GDM1 (cell line): ENCODE measurements around the gene FPR1.
A peak's percentile ranks its signal among the peaks of the same experiment; 100 is the strongest.
"Not testable (repeated sequence)": the region's sequence is repeated elsewhere in the genome, so short reads cannot be mapped to it uniquely, and the experiment has no call there.

Source experiments
- DNase-seq: peaks from one replicate; lab custom pipeline; 2025; lab: John Stamatoyannopoulos, UW

Gene FPR1

DNA sequence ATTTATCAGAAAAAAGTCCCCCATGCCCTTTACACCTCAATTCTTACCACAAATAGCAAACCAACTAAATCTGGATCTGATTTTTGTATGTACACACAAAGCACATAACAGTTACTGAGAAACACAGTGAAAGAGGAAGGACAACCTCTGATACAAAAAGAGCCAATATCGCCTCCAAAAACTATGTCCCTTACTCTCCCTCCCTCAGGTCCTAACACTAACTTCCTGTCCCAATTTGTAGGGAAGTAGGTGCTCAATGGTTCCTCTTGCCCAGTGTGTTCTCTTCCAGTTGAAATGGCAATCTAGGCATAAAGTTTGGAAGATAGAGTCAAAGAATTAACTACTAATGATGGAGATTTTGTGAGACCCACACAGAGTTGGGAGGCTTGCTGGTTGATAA lies 27.5 kb upstream of the FPR1 start:
- no peak for DNase-seq

DNA sequence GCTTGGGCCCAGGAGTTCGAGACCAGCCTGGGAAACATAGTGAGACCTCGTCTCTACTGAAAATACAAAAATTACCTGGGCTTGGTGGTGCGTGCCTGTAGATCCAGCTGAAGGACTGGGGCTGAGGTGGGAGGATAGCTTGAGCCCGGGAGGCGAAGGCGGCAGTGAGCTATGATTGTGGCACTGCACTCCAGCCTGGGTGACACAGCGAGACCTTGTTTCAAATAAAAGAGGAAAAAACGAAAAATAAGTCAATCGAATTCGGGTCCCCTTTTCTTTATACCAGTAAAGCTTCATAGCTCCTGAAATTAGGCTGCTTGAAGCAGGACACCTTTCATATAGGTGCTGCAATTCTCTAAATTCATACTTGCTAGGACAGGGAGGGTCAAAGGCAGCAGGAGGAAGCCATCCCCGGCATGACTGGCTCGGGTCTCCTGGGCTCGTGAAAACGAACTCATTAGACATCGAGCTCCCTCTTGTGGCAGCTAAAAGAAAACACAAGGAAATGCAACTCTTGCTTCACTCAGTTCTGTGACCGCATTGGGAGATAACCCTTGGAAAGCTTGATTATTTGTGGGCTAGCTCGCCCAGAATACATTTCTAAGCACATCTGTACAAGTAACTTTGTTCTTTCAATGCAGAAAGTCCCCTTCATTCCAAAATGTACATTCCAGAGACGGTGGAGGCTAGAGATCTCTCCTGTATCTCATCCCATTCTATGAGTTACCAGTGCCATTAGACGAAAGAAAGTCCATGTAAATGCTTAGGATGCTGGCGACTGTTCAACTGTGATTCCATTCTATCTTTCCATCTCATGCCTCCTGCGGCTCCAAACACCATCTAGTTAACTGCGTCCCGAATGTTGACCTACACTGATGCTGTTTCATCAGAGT lies 26.1 kb upstream of the FPR1 start:
- peak; percentile 66 for DNase-seq

DNA sequence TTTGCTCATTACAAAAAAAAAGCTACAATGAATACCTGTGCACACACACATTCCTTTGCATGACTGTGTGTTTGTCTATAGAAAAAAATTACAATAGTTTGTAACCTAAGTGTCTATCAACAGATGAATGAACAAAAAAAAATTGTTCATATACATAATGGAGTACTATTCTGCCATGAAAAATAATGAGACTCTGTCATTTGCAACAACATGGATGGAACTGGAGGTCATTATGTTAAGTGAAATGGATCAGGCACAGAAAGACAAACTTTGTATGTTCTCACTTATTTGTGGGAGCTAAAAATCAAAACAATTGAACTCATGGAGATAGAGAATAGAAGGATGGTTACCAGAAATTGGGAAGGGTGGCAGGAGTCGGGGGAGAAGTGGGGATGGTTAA lies 24.9 kb upstream of the FPR1 start:
- DNase-seq: not testable (repeated sequence)

DNA sequence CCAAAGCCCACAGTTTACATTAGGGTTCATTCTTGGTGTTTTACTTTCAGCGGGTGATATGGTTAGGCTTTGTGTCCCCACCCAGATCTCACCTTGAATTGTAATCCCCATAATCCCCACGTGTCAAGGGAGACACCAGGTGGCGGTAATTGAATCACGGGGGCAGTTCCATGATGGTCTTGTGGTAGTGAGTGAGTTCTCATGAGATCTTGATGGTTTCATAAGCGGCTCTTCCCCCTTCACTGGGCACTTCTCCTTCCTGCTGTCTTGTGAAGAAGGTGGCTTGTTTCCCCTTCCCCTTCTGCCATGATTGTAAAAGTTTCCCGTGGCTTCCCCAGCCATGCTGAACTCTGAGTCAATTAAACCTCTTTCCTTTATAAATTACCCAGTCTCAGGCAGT lies 21.3 kb upstream of the FPR1 start:
- DNase-seq: no peak

DNA sequence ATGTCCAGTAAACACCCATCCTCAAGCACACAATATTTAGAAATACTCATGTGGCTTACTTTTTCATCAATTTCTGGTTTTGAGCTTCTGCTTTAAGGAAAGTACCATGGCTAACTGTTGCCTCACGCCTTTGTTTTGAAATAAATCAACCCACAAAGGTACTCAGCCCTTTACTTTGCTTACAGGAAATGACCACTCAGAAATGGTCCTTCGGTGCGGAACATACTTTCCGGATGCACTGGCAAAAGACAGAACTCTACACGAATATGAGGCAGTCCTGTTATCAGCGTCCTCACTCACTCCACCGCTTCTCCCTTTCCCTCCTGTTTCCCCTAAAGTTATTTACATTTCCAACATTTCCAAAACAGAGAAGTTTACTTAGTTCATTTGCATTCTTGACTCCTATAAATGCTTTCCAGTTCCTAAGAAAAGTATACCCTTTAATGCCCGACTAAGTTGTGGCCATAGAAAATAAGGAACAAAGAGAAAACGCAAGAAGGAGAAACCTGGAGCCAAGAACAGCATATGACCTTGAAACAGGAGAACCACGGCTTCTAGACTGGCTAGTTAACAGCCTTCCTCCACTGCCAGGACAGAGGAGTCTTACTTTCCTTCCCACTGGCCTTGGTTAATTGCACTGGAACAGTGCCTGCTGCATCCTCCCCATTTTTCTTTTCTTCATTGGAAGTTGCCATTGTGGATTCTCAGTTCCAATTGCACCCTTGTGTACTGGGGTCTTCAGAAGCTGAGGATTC lies 19.9 kb upstream of the FPR1 start:
- DNase-seq: no peak

DNA sequence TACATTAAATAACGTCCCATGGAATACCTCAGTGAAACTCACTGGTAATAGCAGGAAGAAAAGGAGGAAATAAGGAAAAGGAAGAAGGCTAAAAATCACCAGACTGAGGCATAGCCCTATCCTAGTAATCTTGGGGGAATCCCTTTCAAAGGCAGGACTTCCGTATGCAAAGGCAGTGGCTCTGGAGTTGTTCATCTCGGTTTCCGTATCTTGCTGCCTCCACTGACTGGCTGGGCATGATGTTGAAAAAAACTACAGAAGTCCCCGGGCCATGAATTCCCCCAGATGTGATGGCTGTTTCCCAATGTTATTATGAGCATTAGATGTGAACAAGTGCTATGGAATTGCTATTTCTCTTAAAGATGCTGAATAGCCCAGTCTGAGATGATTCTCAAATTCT lies 14.8 kb upstream of the FPR1 start:
- DNase-seq: no peak

DNA sequence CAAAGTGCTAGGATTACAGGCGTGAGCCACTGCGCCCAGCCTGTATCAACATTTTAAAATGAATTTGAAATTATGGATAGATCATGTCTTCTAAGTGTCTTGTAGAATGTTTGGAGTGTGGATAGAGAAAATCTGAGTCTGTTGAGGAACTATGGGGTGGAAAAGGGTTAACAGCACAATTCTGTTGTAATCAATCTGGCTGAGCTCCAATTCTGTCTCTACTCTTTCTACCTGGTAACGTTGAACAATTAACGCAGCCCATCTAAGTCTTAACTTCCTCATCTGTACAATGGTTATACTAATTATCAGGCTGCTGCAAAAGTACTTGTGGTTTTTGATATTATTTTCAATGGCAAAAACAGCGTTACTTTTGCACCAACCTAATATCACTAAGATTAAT lies 13.4 kb upstream of the FPR1 start:
- no peak for DNase-seq

DNA sequence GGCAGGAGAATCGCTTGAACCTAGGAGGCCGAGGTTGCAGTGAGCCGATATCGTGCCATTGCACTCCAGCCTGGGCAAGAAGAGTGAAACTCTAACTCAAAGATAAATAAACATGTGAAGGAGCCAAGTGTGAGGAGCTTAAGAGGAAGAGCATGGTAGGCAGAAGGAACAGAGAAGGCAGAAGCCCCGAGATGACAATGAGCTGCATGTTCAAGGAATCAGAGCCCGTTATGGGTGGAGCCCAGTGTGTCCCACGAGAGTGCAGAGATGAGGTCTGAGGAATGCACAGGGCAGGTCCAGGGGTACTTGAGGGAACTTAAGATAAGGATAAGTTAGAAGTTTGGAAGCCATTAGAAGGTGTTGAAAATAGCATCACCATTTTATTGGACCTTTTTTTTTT lies 10.0 kb upstream of the FPR1 start:
- DNase-seq: no peak

DNA sequence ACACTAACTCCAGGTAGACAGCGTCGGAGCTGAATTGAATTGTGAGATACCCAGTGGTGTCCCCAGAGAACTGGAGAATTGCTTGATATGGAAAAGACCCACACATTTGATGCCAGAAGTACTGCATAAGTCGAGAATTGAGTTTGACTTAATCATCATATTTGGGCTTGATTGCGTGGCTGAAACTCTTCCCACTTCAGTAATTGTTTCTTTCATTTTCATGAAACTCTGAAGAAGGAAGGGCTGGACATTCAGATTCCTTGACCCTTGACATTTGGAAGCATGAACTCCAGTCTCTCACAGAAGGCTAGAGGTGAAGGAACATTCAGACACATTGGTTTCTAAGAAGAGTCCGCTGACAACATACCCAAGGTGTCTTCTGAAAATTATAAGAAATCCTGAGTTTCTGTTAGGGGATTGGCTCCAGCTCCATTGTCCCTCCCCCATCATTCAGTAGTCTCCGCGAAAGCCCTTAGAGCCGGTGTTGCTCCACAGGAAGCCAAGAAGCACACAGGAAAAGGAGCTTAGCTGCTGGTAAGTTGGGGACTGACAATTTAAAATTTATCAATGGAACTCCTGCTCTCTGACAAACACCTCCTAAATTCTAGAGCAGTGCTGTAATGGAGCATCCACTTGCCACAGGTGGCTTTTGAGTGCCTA lies 9.1 kb upstream of the FPR1 start, which contains the start of gene FPR2:
Gene FPR2, plus strand, starts transcription at position 484 of the 660 bp plus-strand sequence. CDS start 7,479 bp downstream, outside the sequence.
- no peak for DNase-seq

DNA sequence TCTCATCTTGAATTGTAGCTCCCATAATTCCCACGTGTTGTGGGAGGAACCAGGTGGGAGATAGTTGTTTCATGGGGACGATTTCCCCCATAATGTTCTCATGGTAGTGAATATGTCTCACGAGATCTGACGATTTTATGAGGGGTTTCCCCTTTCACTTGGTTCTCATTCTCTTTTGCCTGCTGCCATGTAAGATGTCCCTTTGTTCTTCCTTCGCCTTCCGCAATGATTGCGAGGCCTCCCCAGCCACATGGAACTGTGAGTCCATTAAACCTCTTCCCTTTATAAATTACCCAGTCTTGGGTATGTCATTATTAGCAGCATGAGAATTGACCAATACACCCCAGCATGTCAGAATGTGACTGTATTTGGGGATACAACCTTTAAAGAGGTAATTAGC lies 3.9 kb upstream of the FPR1 start:
- no peak for DNase-seq

DNA sequence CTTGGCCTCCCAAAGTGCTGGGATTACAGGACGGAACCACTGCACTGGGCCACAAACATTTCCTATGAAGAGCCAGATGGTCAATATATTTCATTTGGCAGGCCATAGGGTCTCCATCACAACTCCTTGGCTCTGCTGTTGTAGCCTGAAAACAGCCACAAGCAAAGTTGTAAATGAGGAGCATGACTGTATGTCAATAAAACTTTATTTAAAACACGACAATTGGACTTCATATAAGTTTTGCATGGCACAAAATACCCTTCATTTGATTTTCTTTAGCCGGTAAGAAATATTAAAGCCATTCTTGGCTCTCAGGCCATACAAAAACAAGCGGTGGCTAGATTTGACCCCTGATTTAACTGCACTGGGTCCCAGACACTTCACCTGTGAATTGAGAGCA lies 3.1 kb upstream of the FPR1 start:
- DNase-seq: no peak

DNA sequence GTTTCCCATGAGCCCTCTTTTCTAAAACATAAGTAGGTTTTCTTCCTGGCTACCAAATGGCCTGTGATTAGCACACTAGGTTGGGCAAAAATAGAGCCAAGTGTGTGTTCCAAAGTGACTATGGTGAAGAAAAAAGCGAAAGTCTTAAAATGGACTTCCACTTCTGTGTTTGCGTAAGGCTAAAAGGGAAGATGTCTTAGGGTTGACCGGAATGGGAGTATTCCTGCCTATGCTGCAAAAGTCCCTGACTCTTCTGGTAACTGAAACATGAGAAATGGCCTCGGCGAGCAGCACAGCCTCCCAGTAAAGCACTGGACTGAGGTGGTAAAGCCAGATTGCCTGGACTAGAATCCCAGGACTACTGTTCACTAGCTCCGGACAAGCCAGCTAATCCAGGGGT lies 2.4 kb upstream of the FPR1 start:
- no peak for DNase-seq

DNA sequence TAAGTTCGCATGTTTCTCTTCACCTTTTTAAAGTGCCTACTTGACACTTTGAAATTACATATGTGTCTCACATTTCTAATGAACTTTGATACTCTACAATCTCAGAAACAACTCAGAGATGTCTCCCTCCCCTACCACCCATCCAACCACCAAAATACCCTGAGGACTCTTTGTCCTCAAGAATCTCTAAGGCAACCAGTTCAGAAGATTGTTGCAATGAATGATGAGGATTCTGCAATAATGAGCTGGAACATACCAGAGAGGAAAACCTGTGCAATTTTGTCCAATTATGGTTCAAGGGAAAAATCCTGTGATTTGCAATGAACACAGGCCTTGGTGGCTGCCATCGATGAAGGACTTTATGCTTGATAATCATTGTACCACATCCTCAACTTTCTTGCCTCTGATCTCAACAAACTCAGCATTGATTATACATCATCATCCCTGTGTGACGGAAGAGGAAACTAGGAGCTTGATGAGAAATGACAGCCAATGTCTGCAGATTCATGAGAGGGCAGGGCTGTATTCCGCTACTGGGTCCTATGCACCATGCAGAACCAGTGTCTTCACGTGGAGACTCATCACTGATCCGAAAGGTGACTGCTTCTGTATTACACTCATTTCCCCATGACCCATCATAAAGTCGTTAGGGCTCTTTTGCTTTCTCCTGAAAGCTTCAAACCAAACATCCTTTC lies 1.1 kb downstream of the FPR1 start:
- DNase-seq: no peak

DNA sequence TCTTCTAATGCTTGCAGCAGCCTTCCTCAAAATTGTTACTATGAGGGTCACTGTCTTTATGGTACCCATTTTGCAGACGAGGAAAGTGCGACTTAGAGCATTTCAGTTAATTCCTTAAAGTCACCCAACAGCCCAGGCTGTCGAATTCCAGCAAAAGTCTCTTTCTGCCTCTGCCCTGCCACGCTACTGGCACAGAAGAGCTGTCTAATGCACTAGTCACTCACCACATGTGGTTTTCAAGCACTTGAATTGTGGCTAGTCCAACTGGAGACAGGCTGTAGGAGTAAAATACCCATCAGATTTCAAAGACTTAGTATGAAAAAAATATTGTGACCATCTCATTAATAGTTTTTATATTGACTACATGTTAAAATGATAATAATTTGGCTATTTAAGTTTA lies 1.7 kb downstream of the FPR1 start:
- no peak for DNase-seq

DNA sequence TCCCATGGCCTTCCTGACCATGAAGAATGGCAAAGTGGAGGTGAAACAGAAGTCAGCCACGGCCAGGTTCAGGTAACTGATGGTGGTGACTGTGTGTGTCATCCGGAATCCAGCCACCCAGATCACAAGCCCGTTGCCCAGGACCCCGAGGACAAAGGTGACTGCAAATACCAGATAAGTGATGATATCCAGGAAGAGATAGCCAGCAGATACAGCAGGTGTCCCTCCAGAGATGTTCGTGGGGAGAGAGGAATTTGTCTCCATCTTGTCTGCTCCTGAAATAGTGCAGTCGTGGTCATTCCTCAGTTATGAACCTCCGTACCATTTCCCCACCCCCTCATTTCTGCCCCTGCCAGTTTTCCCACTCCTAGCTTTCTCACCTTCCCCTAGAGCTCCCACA lies 4.9 kb downstream of the FPR1 start:
- DNase-seq: no peak

DNA sequence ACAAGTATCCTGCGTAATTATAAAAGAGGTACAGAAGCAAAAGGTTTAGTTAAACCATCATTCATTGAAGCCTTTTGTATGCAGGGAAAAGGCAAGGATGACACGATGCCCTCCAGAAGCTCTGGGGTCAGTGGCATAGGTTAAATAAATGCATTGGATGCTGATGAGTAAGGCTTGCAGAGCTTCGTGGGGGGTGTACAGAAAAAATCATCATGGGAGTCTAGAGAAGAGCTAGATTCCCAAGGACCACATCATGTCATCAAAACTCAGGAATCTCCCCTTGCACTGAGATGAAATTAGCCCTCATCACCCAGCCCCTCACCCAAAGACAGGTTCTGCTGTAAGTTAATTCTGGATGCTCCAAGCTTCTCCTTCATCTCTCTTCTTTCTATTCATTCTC lies 8.3 kb downstream of the FPR1 start:
- no peak for DNase-seq

DNA sequence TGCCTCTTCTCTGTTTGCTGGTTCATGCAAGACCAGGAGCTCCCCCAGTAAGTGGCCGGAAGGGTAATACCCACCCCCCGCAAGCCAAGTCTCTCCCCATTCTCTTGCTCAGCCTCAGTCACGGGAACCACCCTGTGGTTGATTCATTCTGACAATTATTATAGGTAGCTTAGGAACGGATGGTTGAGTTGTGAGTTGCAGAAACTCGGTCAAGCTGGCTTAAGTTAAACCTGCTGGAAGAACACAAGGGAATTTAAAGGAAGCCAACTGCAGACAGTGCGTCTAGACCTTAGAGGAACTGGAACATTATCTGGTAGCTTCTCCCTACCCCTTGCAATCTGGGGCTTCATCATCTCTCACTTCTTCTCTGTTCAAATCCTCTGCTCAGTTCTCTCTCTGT lies 8.9 kb downstream of the FPR1 start:
- DNase-seq: no peak

DNA sequence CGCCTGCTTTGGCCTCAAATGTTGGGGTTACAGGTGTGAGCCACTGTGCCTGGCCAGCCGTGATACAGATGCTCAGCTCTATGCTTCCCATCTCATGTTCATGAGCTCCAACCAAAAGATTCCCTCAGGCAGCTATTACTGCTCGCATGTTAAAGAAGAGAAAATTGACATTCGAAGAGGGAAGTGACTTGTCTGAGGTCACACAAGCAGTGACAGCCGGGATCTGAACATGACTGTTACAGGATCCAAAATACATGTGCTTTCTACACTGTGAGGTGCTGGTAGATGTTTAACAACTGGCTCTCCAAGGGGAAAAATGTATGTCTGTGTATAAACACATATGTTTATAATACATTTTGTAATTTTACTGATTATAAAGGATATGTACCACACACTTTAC lies 11.3 kb downstream of the FPR1 start:
- DNase-seq: no peak

DNA sequence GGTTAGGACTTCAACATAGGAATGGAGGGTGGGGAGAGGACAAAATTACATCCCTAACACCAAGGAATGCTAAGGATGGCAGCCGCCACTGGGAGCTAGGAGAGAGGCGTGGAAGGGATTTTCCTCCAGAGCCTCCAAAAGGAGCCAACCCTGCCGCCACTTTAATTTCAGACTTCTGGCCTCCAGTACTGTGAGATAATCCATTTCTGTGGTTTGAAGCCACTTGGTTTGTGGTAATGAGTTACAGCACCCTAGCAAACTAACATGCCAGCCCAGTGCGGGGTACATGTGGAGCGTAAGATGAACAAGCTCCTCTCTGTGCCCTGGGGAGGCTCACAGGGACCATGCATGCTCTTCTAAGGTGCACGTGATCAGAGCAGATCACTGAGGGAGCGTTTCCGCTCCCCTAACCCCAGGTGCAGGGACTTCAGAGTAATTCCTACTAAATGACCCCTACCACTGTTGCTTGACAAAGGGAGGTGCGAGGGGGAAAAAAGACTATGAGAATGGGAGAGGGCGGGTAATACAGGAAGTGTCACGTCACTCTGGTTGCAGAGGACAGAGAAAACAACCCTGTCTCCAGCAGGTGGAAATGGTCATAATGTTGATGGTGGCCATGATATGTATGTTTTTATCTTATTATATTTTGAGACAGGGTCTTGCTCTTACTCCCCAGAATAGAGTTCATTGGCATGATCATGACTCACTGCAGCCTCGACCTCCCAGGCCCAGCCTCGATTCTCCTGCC lies 12.0 kb downstream of the FPR1 start:
- DNase-seq: no peak

DNA sequence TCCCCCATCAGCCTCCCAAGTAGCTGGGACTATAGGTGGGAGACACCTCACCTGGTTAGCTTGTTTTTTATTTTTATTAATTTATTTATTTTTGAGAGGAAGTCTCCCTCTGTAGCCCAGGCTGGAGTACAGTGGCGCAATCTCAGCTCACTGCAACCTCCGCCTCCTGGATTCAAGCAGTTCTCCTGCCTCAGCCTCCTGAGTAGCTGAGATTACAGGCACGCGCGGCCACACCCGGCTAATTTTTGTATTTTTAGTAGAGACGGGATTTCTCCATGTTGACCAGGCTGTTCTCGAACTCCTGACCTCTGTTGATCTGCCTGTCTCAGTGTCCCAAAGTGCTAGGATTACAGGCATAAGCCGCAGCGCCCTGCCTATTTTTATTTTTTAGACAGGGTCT lies 13.2 kb downstream of the FPR1 start:
- not testable (repeated sequence) for DNase-seq

DNA sequence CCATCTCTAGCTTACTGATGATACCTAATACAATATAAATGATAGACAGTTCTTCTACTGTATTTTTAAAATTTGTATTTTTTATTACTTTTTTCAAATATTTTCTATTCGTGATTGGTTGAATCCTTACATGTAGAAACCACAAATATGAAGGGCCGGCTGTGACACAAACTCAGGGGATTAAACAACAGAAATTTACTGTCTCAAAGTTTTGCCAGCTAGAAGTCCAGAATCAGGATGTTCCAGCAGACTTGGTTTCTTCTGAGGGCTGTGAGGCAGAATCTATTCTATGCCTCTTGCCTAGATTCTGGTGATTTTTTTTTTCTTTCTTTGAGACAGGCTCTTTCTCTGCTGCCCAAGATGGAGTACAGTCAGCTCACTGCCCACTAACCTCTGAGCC lies 13.8 kb downstream of the FPR1 start:
- no peak for DNase-seq

DNA sequence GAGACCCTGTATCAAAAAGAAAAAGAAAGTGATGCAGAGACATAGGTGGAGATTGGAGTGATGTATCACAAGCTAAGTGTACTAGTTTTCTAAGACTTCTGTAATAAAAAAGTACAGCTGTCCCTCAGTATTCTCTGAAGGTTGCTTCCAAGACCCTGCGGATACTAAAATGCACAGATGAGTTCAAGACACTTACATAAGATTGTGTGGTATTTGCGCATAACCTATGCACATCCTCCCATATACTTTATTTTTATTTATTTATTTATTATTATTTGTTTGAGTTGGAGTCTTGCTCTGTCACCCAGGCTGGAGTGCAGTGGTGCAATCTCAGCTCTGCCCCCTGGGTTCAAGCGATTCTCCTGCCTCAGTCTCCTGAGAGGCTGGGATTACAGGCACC lies 14.3 kb downstream of the FPR1 start:
- no peak for DNase-seq
